Measurements from ENCODE around the gene ABCA10. TPM values are rescaled to one million over a fixed set of nuclear protein-coding genes. Genes with fewer than 3 reads are reported as not detected.
A peak's percentile ranks its signal among the peaks of the same experiment; 100 is the strongest.

ABCA10 gene
- total and polyA plus RNA-seq, 2 of the 13 experiments (the other 11 are each of a cell fraction or from before 2014, with no cell fraction given): 0.02 to 0.08 TPM

GRCh38 chr17:69154267-69154666 lies 74.4 kb downstream of the ABCA10 start (continued):
- TF ChIP-seq ZNF20 (CRISPR knock-in tag; IDR thresholded peaks at IDR 0.05) (no peak), CENPT (CRISPR knock-in tag; IDR thresholded peaks at IDR 0.05; ENCODE audit: low read depth) (no peak), THAP9 (CRISPR knock-in tag; IDR thresholded peaks at IDR 0.05; ENCODE audit: borderline replicate concordance) (no peak)

- no peak overlapping the region for H3K27ac ChIP-seq (ENCODE audit: extremely low read length, insufficient read depth, low read length)
- H3K36me3 ChIP-seq (replicated peaks in 1 of 2; ENCODE audit: control insufficient read depth in 1 of 2, insufficient read depth in 2 of 2, low read length in 2 of 2): no peaks in the 10 kb centered on the region
- H3K9me3 ChIP-seq (ENCODE audit: low read length): no peaks in the 10 kb centered on the region
- 0 out of 2 replicates have a peak, but pooled peaks cover 5% of the 10 kb centered on the region for H3K4me1 ChIP-seq (ENCODE audit: insufficient read depth, low read length)
- H3K4me2 ChIP-seq (ENCODE audit: low read depth, low read length): no peak overlapping the region
- no peak overlapping the region for H2AFZ ChIP-seq (ENCODE audit: low read length)
- ChIA-PET POLR2A (no interaction called here), CTCF (ENCODE audit: low intra/inter-chr PET ratio, low total read pairs) (no interaction called here)
- H3K9ac ChIP-seq (ENCODE audit: insufficient read depth, low read depth, low read length): no peak overlapping the region
- WGBS (ENCODE audit: low lambda C conversion rate): 5% methylated on average over 1 of the region's 1 CpG
- no peak overlapping the region for H3K4me3 ChIP-seq (replicated peaks in 1 of 3; ENCODE audit: insufficient read depth in 1 of 3, low read depth in 2 of 3, low read length in 3 of 3)
- intact Hi-C loops (cut with micrococcal nuclease; ENCODE audit: unreplicated experiment) (no loop called here), in situ Hi-C loops (cut with HindIII; ENCODE audit: extremely low pct_ligation_motif_present, low pct_unique_long_range_greater_than_20kb) (no loop called here)
- ATAC-seq (no peak), FAIRE-seq (no peak), DNase-seq (ENCODE audit: low spot score) (no peak)
- BruUV-seq (replicated peaks): no TSS peak
- H4K20me1 ChIP-seq (ENCODE audit: insufficient read depth, low read length): no peaks in the 10 kb centered on the region
- H3K27me3 ChIP-seq (ENCODE audit: control insufficient read depth in 1 of 2, insufficient read depth in 2 of 2, low read length in 2 of 2): peaks cover 0 to 7% of the 10 kb centered on the region in 2 experiments; a peak in 2 of 5 replicates
- TF ChIP-seq CBFB (CRISPR knock-in tag; IDR thresholded peaks at IDR 0.05): no peak
- no peak for TF ChIP-seq TGIF2 (CRISPR knock-in tag; IDR thresholded peaks at IDR 0.05)
- TF ChIP-seq CEBPB (IDR thresholded peaks at IDR 0.05; ENCODE audit: borderline replicate concordance, low read depth, low read length): peak; percentile 55
- no peaks in the 10 kb centered on the region for H3K79me2 ChIP-seq (ENCODE audit: insufficient read depth, low read length)
These were observed 78.3 kb downstream of the ABCA10 start for GRCh38 chr17:69150333-69150732.
